NCI-H2081 treated with DMSO at 0.1 percent for 48 hours (cell line): Measurements from ENCODE around the gene ATP23.

Experiments
- DNase-seq: peaks from one replicate; lab custom pipeline; 2025; lab: John Stamatoyannopoulos, UW

Gene ATP23

DNA sequence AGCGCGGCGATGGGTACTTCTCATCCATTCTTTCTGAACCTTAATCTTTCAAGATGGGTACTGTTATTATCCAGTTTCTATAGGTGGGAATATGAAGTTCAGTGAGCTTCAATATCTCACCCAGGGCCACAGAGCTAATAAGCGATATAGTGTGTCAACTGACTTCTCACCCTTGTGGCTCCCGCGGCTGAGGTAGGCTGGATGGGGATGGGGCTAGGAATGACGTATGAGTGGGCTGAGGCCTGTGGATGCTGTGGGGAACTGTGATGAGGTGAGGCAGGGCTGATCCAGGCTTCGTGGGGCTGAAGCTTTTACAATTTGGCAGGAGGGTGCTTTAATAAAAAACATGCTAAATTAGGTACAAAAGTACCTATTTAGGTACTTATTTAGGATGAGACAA is 32.9 kb upstream of the ATP23 start:
- DNase-seq = no peak

DNA sequence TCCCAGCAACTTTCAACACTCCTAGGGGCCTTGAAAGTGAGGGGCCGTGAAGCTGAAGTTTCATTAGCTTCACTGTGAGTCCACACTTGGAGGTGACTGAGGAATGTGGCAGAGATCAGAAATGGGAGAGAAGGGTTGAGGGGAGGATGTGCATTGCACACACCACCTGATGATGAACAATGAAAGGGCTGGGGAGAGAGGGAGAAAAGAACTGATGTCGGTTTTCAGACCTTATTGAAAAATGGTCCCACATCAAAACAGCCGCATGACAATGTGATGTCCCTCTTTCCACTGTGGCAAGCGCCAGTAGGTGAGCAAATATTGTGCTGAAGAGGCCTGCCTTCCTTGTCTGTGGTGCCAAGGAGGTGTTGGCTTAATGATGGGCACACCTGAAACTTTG is 32.3 kb upstream of the ATP23 start:
- DNase-seq = no peak

DNA sequence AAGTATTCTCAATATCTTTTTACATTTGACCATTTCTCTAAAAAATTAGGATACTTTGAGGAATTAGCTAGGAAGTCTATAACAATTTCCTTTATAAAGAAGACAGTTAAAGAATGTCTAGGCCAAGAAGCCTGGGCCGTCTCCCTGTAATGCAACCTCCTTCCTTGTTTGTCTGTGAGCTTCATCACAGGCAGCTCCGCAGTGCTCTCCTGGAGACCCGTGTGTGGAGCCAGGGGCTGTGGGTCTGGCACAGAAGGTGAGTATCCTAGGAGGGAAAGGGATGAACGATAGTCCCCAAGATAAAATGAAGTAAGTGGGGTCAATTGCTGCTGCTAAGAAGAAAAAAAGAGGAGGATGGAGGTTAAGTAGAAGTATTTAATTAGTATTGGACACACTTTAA is 31.8 kb upstream of the ATP23 start:
- no peak for DNase-seq

DNA sequence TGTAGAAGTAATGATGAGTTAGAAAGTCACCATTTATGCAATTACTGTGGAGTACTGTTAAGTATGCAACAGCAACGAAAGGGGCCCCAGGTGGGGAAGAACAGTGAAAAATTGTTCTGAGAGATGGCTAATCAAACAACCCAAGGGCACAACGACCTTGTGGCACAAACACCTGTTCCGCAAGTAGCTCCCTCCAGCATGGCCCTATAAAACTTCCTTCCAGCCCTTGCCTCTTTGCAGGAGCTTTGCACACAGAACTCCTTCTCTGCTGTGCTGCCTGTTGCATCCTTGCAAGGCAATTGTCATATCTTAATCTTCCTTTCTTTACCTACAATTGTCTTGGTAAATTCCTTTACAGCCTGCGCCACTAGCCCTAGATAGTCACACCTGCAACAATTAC is 23.2 kb upstream of the ATP23 start:
- no peak for DNase-seq

DNA sequence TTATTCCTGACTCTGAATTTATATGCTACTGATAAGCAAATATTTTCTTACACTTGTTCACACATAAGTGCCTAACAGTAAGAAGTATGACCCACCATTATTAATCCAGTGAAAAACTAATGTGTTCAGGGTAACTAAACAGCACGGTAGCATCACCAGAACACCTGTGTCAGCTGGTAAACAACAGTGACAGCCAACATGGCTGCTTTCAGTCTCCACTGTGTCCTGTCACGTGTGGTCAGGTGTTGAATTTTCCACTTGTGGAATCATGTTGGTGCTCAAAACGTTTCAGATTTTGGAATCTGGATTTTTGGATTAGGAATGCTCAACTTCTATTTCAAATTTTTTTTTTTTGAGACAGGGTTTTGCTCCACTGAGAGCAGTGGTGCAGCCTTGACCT is 14.3 kb upstream of the ATP23 start:
- no peak for DNase-seq

DNA sequence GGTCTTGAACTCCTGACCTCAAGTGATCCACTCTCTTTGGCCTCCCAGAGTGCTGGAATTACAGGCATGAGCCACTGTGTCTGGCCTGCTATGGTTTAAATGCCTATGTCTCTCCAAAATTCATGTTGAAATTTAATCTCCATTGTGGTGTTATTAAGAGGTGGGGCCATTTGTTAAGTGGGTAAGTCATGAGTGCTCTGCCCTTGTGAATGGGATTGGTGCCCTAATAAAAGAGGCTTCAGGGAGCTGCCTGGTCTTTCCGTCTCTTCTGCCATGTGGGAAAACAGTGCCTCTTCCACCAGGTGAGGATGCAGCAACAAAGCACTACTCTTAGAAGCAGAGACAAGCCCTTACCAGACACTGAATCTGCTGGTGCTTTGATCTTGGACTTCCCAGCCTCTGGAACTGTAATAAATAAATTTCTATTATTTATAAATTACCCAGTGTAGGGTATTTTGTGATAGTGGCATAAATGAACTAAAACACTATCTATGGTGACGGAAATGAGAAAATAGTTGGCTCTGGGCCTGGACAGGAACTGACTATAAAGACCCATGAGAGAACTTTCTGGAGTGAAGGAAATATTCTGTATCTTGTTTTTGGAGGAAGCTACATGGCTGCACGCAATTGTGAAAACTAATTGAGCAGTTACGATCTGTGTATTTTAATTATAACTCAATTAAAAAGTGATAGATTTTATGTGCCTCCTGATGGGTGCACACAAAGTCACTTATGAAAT is 12.1 kb upstream of the ATP23 start:
- no peak for DNase-seq

DNA sequence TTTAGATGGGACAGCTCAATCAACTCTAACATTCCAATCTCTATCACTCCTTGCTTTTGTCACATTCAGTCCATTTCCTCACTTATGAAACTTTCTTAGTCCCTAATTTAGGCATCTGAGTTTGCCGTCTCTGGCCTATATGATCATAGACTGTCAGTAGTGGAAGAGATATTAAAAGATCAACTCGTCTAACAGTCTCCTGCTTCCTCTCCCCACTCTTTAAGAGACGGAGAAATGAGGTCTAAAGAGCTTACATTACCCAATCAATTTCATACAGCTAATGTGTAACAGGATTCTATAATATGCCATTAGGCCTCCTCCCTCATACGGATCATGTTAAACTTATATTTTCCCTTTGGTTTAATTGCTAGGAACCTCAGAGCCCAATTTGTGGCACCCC is 6.5 kb upstream of the ATP23 start:
- DNase-seq = no peak

DNA sequence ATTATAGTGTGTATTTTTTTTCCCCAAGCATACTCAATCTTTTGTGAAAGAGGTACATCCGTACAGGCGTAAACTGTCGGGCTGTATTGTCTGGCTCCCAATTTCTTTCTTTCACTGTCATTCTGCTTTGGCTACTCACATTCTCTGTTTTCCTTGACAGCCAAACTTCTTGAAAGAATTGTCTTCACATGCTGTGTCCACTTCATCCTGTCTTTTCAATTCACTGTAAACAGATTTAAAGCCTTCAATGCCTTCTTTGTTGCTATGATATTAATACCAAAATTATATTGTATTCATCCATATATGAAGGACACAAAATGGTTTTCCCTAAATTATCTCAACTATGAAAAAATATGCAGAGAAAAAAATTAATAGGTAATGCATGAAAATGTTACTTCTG is 6.0 kb upstream of the ATP23 start:
- DNase-seq = no peak

DNA sequence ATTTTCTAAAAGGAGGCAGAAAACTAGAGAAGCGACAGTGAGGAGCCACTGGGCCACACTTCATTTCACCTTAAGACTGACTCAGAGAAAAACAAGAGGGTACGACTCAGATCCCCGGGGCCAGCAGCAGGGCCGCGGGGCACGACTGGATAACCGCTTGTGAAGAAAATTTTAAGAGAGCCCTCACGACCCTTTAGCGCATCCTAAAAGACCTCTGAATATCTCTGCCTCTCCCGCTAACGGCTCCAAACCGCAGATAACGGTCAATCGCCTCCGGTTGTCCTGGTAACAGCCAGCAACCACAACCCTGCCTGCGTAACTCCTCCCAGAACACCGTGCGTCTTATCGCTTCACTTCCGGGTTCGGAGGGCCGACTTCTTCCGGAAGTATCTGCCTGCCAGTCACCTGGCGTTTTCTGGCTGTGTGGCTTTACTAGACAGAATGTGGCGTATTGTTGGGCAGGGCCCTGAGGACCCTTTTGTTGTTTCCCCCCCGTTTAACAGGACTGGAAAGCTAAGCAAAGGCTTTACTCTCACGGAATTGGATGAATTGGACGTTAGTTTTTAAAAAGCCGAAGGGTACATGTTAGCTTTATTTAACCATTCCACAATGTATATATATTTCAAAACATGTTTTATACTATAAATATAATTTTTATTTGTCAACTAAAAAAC is 5.4 kb upstream of the ATP23 start:
- DNase-seq = peak; percentile 75

DNA sequence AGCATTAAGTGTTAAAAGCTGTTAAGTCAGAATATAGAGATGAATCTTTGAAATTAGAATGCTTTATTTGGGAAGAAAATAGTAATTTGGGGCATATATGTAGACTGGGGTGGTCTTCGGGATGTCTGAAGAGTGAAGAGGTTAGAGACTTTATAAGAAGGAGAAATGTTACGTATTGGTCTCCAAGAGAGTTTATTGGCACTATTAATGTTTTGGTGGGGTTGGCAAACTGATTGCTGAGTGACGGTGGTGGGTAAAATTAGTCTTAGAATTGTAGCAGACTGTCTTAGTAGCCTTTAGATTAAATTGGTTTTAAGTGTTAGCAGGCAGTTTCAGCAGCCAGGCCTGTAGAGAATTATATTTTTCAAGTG is 4.9 kb upstream of the ATP23 start:
- DNase-seq = no peak

DNA sequence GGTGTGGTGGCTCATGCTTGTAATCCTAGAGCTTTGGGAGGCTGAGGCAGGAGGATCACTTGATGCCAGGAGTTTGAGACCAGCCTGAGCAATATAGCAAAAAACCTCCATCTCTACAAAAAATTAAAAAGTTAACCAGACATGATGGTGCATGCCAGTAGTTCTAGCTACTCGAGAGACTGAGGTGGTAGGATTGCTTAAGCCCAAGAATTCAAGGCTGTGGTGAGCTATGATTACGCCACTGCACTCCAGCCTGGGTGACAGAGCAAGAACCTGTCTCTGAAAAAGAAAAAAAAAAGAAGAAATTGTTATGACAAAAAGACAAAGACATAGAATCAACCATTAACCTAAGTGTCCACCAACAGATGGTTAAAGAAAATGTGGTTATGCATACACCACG is 2.1 kb upstream of the ATP23 start:
- DNase-seq = no peak

DNA sequence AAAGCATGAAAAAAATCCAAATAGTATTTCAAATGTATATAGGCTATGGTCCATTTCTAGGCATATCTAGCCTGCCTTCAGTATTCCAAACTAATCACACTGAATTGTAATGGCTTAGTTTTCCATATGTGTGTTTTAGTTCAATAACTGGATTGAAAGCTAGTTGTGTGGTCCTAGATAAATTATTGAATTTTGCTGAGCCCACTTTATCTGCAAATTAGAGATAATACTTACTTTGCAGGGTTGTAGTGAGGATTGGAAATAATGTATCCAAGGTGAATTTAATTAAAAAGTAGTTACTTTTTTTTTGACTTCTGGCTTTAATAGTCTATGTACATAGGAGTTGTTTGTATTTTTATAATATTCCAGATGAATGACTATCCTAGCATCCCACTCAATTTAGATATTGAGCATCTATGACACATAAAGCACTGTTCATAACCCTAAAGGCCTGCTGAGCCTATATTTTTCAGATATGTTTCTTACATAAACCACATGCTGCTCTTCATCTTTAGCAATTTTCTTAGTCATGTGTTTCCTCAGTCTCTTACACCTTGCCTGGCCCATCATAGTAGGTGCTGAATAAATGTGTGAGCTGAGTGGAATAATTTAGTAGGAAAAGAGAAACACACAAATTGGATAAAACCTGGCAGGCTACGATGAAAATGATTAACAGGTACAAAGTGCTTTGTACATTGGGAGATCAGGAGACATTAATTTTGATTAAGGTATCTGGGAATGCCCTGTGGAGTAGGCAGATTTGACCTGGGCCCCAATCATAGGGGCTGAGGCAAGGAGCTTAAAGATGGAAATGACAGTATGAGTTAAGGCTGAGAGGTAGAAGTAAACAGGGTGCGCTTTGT is 1.1 kb upstream of the ATP23 start:
- no peak for DNase-seq

DNA sequence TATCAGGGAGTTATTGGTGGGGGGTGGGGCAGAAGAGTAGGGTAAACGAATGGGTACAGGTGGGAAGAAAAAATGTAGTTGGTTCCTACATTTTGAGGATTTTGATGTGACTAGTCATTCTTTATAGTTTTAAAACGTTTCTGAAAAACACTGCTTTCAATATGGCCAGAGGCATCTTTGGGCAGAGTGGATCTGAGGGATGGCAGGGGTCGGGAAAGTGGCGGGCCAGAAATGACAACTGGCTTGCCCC is 527 bp upstream of the ATP23 start:
- no peak for DNase-seq

DNA sequence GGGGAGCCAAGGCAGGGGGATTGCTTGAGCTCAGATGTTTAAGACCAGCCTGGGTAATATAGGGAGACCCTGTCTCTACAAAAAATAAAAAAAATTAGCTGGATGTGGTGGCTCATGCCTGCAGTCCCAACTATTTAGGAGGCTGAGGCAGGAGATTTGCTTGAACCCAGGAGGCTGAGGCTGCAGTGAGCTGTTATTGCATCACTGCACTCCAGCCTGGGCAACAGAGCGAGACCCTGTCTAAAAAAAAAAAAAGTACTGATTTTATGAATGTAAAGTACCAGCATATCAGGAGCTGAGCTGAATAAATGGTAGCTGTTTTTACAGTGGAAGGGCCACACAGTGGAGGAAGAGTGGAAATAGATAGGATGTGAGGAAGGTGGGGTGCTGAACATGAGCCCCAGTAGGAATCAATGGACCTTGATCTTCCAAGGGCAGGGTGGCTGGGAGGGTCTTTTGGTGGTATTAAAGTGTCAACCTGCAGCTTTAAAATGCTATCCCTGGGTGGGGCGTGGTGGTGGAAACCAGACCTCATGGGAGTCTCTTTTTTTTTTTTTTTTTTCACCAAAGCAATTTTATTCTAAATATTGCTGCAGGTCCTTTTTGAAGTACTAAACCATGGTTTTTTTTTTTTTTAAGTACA is 2.2 kb downstream of the ATP23 start:
- DNase-seq = no peak

DNA sequence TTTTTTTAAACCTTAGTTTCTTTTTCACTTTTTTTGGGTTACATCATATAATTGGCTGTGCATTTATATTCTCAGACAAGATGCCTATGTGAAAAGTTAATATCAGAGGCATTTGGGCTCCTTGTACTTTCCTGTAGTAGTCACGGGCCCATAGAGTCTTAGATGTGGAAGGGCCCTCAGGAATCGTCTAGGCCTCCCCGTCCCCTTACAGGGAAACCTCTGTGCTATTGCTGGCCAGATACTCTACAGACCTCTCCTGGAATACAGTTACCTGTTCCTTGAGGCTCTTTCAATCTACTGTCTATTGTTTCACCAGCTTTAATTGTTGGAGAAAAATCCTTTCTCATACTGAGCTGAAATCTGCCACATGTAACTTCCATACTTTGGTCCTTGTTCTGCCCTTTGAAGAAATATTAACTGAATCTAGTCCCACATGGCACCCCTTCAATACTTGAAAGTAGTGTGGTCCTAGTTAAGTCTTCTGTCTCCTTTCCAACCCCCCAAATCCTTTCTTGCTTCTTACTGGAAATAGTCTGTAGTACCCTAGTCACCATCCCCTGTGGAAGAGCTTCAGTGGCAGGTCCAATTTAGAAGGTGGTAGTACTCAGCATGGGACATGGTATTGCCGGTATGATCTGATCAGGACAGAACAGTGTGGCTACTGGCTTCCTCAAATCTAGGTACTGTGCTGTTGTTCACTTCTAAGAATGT is 3.1 kb downstream of the ATP23 start:
- no peak for DNase-seq

DNA sequence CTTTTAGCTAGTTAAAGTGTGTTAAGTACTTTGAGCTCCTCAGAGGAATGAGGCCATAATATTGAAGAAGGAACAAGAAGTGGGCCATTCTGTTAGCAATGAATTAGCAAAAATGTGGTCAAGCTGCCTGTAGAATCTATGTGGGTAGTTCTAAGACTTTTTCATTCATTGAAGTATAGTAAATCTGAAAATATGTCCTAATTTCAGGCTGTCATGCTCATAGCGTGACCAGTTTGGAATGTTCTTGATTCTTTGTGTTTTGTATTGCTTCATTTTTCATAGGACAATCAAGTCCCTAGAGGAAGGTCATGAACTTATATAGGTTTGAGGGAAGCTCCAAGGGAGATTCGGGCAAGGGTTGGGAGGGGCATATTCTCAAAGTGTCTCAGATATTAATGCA is 11.4 kb downstream of the ATP23 start:
- no peak for DNase-seq

DNA sequence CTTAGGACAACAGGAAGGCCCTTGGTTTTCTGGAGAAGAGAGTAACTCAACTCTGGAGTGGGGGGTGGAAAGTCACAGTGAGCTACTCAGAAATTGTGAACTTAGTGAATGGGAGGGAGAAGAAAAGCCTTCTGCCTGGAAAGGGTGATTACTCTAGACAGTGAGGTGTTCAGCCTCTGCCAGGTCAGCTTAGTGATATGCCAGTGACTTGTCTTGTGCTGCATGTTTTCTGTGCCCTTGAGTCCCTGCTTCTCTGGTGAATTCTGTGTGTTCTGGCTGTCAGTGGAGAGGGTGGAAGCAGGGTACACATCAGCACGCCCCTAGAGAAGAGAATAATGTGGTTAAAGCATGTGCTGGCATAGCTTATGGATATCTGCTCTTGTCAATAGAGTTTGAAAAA is 13.4 kb downstream of the ATP23 start:
- DNase-seq = no peak

DNA sequence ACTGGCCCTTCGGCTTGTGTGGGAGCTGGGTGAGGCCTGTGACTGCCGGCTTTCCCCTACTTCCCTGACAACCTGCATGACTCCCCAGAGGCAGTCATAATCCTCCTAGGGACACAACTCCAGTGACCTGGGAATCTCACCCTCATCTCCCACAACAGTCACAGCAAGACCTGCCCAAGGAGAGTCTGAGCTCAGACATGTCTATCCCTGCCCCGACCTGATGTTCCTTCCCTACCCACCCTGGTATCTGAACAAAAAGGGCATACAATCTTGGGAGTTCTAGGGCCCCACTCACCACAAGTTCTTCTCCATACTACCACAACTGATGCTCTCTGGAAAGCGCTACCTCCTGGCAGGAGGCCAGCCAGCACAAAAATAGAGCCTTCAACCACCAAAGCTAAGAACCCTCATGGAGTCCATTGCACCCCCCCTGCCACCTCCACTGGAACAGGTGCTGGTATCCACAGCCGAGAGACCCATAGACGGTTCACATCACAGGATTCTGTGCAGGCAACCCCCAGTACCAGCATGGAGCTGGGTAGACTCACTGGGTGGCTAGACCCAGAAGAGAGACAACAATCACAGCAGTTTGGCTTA is 16.8 kb downstream of the ATP23 start:
- DNase-seq = no peak

DNA sequence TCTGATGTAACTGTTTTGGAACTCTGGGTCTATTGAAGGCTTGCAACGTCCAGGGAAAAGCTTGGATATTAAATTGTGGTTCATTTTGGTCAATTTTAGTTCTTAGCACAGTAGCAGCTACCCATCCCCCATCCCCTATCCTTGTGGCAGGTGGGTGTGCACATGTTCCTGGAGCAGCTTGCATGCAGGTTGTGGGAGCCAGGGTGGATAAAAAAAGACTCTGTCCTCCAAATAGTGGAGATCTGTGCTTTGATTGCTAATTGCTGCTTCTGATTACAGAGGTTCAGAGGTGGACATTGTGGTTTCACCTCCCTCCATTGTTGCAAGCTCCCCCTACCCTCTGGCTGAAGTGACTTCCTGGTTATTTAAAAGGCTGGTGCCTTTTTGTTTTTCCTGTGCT is 23.1 kb downstream of the ATP23 start:
- DNase-seq = no peak

DNA sequence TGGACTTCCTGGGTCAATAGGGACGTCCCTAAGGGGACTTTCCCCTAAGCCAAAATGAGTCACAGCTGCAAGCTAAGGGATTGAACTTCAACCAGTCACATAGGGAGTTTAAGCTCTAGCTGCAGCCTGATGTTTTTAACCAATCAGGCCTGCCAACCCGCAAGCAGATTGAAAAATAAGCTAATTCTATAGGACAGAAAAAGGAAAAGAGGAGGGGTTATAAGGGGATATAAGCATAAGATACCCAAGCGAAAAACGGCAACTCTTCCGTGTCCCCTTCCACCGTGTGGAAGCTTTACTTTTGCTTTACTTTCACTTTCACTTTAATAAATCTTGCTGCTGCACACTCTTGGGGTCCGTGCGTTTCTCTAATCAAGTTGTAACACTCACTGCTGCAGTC is 24.4 kb downstream of the ATP23 start:
- no peak for DNase-seq

DNA sequence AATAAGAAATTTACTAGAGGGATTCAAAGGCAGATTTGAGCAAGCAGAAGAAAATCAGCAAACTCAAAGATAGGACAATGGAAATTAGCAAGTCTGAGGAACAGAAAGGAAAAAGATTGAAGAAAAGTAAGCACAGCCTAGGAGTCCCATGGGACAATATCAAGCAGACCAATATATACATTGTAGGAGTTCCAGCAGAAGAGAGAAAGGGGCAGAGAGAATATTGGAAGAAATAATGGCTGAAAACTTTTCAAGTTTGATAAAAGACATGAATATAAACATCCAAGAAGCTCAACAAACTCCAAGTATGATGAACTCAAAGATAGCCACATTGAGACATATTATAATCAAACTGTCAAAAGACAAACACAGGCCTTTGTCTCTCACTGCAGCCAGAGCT is 25.2 kb downstream of the ATP23 start:
- DNase-seq = no peak
